Endothelial cell of umbilical vein (primary cell): ENCODE data around the gene FAM222B. TPM values are rescaled to one million over a fixed set of nuclear protein-coding genes. Genes with fewer than 3 reads are reported as not detected.

Source experiments
- BruUV-seq: library from RNA; stranded (reverse); fragments of 400-500 nt; replicated peaks from 2 replicates; lab custom pipeline; 2021; lab: Mats Ljungman, UMichigan
- CTCF ChIA-PET: fragments of 300-600, 350-600 bp; sonication (Branson Sonifier 250); formaldehyde crosslinking; loops from one replicate; lab custom pipeline; 2021; ENCODE audit warnings: antibody characterized with exemption, inconsistent platforms; lab: Charles Lee
- POLR2A ChIA-PET: fragments of 300-600, 350-600 bp; sonication (Branson Sonifier 250); formaldehyde crosslinking; loops from one replicate; lab custom pipeline; 2021; ENCODE audit warnings: antibody characterized with exemption, inconsistent platforms; lab: Charles Lee
- DNase-seq: peaks from one replicate; pipeline ENCODE4 v3.0.0-alpha.2; 2011; ENCODE audit warnings: low read depth, low spot score
- FAIRE-seq: peaks from 2 replicates; lab custom pipeline; 2011; peaks lifted over from hg19 to GRCh38; lab: Jason Lieb, UNC
- H2AFZ ChIP-seq: 2 replicates; pipeline ENCODE4 v1.6.0; 2012; ENCODE audit warnings: low read depth, low read length, control low read depth, inconsistent platforms
- H3K27ac ChIP-seq: 2 replicates; pipeline ENCODE4 v1.5.1; 2011; ENCODE audit warnings: low read depth, mild to moderate bottlenecking, control low read depth, low read length, moderate library complexity; ENCODE audit not compliant: insufficient read depth
- H3K27me3 ChIP-seq, 2 experiments: 2 replicates each; pipeline versions ENCODE4 v1.6.0 to v1.6.1; 2011; ENCODE audit warnings: low read length in 2 of 2, mixed read lengths in 1 of 2; ENCODE audit not compliant: control insufficient read depth in 2 of 2, insufficient read depth in 2 of 2
- H3K36me3 ChIP-seq, 2 experiments: 2 replicates in 1 of 2; 3 replicates in 1 of 2; pipeline ENCODE4 v1.5.1; 2011; ENCODE audit warnings: low read length in 2 of 2, mild to moderate bottlenecking in 1 of 2, moderate library complexity in 1 of 2; ENCODE audit not compliant: control insufficient read depth in 2 of 2, insufficient read depth in 2 of 2; ENCODE audit errors: extremely low read depth in 1 of 2
- H3K4me1 ChIP-seq: 3 replicates; pipeline ENCODE4 v1.5.1; 2011; ENCODE audit warnings: mild to moderate bottlenecking, low read length; ENCODE audit not compliant: control insufficient read depth, insufficient read depth; ENCODE audit errors: extremely low read depth
- H3K4me2 ChIP-seq: 2 replicates; pipeline ENCODE4 v1.6.1; 2011; ENCODE audit warnings: low read length, control low read depth, mixed read lengths; ENCODE audit not compliant: insufficient read depth
- H3K4me3 ChIP-seq, 3 experiments: fragments of 200-600 bp in 1 of 3; sonication (generic), shearing (Covaris generic) in 1 of 3; replicated peaks in 1 of 3; 2 replicates each; pipeline ENCODE4 v1.5.1; 2011 to 2016; ENCODE audit warnings: control low read depth in 3 of 3, low read length in 3 of 3, mild to moderate bottlenecking in 2 of 3, inconsistent platforms in 1 of 3, low read depth in 1 of 3, moderate library complexity in 1 of 3; ENCODE audit not compliant: insufficient read depth in 1 of 3
- H3K79me2 ChIP-seq: 2 replicates; pipeline ENCODE4 v1.6.0; 2012; ENCODE audit warnings: low read length, inconsistent platforms; ENCODE audit not compliant: control insufficient read depth, insufficient read depth
- H3K9ac ChIP-seq: replicated peaks from 2 replicates; pipeline ENCODE3; 2011; ENCODE audit warnings: low read length, control low read depth; ENCODE audit not compliant: insufficient read depth; ENCODE audit errors: extremely low read depth
- H3K9me1 ChIP-seq: replicated peaks from 3 replicates; pipeline ENCODE4 v1.6.0; 2011; ENCODE audit warnings: mild to moderate bottlenecking, low read length; ENCODE audit not compliant: control insufficient read depth, insufficient read depth; ENCODE audit errors: extremely low read depth
- H3K9me3 ChIP-seq: replicated peaks from 2 replicates; pipeline ENCODE4 v1.5.1; 2012; ENCODE audit warnings: low read length, inconsistent platforms; ENCODE audit not compliant: control insufficient read depth, insufficient read depth
- H4K20me1 ChIP-seq: replicated peaks from 2 replicates; pipeline ENCODE3; 2011; ENCODE audit warnings: mild to moderate bottlenecking, low read length; ENCODE audit not compliant: control insufficient read depth, insufficient read depth; ENCODE audit errors: extremely low read depth
- CTCF ChIP-seq, 2 donors: IDR thresholded peaks; 1 replicate in 1 of 2; 2 replicates in 1 of 2; pipeline ENCODE4 v1.5.1; 2011; ENCODE audit warnings: low read length in 2 of 2, mild to moderate bottlenecking in 2 of 2, moderate library complexity in 2 of 2, control low read depth in 1 of 2, inconsistent platforms in 1 of 2, low read depth in 1 of 2; ENCODE audit not compliant: insufficient read depth in 1 of 2; ENCODE audit errors: extremely low read depth in 1 of 2
- EZH2 ChIP-seq: IDR thresholded peaks from 2 replicates; pipeline ENCODE4 v1.6.1; 2012; ENCODE audit warnings: borderline replicate concordance, low read depth, mild to moderate bottlenecking, moderate library complexity, low read length, inconsistent platforms; ENCODE audit not compliant: severe bottlenecking
- FOS ChIP-seq: IDR thresholded peaks from 2 replicates; pipeline ENCODE4 v1.6.1; 2011; ENCODE audit warnings: mild to moderate bottlenecking, low read length, moderate library complexity, borderline replicate concordance; ENCODE audit not compliant: insufficient read depth
- GATA2 ChIP-seq: IDR thresholded peaks from 2 replicates; pipeline ENCODE4 v1.7.0; 2011; ENCODE audit warnings: low read depth, mild to moderate bottlenecking, moderate library complexity, mixed read lengths, low read length; ENCODE audit not compliant: insufficient read length, insufficient read depth
- JUN ChIP-seq: IDR thresholded peaks from 2 replicates; pipeline ENCODE4 v1.6.1; 2011; ENCODE audit warnings: borderline replicate concordance, low read depth; ENCODE audit not compliant: insufficient read length, insufficient read depth
- MAX ChIP-seq: IDR thresholded peaks from 2 replicates; pipeline ENCODE4 v1.6.1; 2011; ENCODE audit not compliant: insufficient read depth, insufficient read length
- MYC ChIP-seq: IDR thresholded peaks from one replicate; pipeline ENCODE4 v1.6.1; 2011; ENCODE audit warnings: mild to moderate bottlenecking, low read depth, low read length
- POLR2A ChIP-seq: IDR thresholded peaks from 2 replicates; pipeline ENCODE4 v1.6.1; 2012; ENCODE audit warnings: low read depth, mild to moderate bottlenecking, control low read depth, low read length
- POLR2AphosphoS5 ChIP-seq: IDR thresholded peaks from 2 replicates; pipeline ENCODE4 v1.6.1; 2012; ENCODE audit warnings: low read depth, mild to moderate bottlenecking, control low read depth, low read length, moderate library complexity; ENCODE audit not compliant: insufficient read depth
- dilution Hi-C: fragments of 300-500 bp; cut with MboI; formaldehyde crosslinking; loops from one replicate; pipeline ENCODE4 v1.15.0; 2019; ENCODE audit warnings: low sequenced_read_pairs; ENCODE audit not compliant: extremely low pct_ligation_motif_present
- intact Hi-C: fragments of 100-400 bp; cut with micrococcal nuclease; formaldehyde crosslinking; loops from one replicate; pipeline ENCODE4 v1.10.0; 2022
- polyA plus RNA-seq, 4 experiments: library from polyadenylated mRNA; depleted of rRNA in 3 of 4; stranded (reverse) in 3 of 4; unstranded in 1 of 4; fragments of >200 nt; gene quantifications; 2 replicates each; pipeline versions ENCODE4 v1.2.1 to v1.2.3, GENCODE V29; 2011 to 2012; ENCODE audit warnings: missing spikeins in 1 of 4
- total RNA-seq: library from RNA; stranded (reverse); gene quantifications from 2 replicates; pipeline ENCODE4 v1.2.3, GENCODE V29; 2021

FAM222B gene
- total and polyA plus RNA-seq, 2 donors (not counting 3 experiments of a cell fraction or from before 2014, with no cell fraction given): 21.1 to 30.6 TPM

GRCh38 chr17:28758411-28759121 is 84.0 kb downstream of the FAM222B start:
- intact Hi-C loops: no loop called here

More at GRCh38 chr17:28758411-28759121, 84.0 kb downstream of the FAM222B start:
- dilution Hi-C loops: no loop called here
- no peaks in the 10 kb centered on the region for H4K20me1 ChIP-seq
- no peak overlapping the region for H3K27ac ChIP-seq
- DNase-seq: no peak
- H3K9ac ChIP-seq: no peak overlapping the region
- H3K9me3 ChIP-seq: no peaks in the 10 kb centered on the region
- no peak overlapping the region for H3K4me3 ChIP-seq
- FAIRE-seq: no peak
- H2AFZ ChIP-seq: no peak overlapping the region
- H3K36me3 ChIP-seq: peaks cover 4 to 29% of the 10 kb centered on the region in 2 experiments
- H3K9me1 ChIP-seq: no peaks in the 10 kb centered on the region
- POLR2A ChIA-PET: no interaction called here
- no TSS peak for BruUV-seq
- no peak for TF ChIP-seq POLR2AphosphoS5
- no peak for TF ChIP-seq FOS
- TF ChIP-seq GATA2: no peak
- TF ChIP-seq POLR2A: no peak
- TF ChIP-seq EZH2: no peak
- no peak for TF ChIP-seq MYC
- TF ChIP-seq MAX: no peak
- no peak for TF ChIP-seq JUN
- no peak for TF ChIP-seq CTCF (IDR thresholded peaks at IDR 0.05; ENCODE audit: extremely low read depth in 1 of 2, insufficient read depth in 1 of 2, low read depth in 1 of 2, low read length in 2 of 2)
- H3K4me1 ChIP-seq: peaks cover 16% of the 10 kb centered on the region
- CTCF ChIA-PET: no interaction called here
- H3K79me2 ChIP-seq: peaks cover 6% of the 10 kb centered on the region
- no peaks in the 10 kb centered on the region for H3K27me3 ChIP-seq
- no peak overlapping the region for H3K4me2 ChIP-seq
